Testis (tissue), 3 donors: ENCODE data around the gene SLC2A1. TPM values are rescaled to one million over a fixed set of nuclear protein-coding genes. Genes with fewer than 3 reads are reported as not detected.

Experiments
- DNase-seq: peaks from one replicate; pipeline ENCODE4 v3.0.0-alpha.2; 2019
- H3K27ac ChIP-seq, 2 donors: fragments of 200-600 bp; sonication (generic); one replicate each; pipeline ENCODE4 v1.5.1; 2019
- H3K27me3 ChIP-seq: fragments of 200-600 bp; sonication (generic); one replicate; pipeline ENCODE4 v1.5.1; 2019
- H3K36me3 ChIP-seq: fragments of 200-600 bp; sonication (generic); one replicate; pipeline ENCODE4 v1.5.1; 2017; ENCODE audit warnings: low read depth; ENCODE audit errors: missing control alignments
- H3K4me1 ChIP-seq: fragments of 200-600 bp; sonication (generic); one replicate; pipeline ENCODE4 v1.5.1; 2019
- H3K4me3 ChIP-seq, 2 donors: fragments of 200-600 bp; sonication (generic); one replicate each; pipeline ENCODE4 v1.5.1; 2017 to 2019
- H3K9me3 ChIP-seq: fragments of 200-600 bp; sonication (generic); one replicate; pipeline ENCODE4 v1.5.1; 2017
- CTCF ChIP-seq, 3 experiments: fragments of 450-650 bp in 2 of 3; fragments of 200-600 bp in 1 of 3; sonication (generic) in 1 of 3; IDR thresholded peaks; one replicate each; pipeline ENCODE4 v1.5.1; 2016 to 2019; ENCODE audit warnings: antibody characterized with exemption in 3 of 3, mild to moderate bottlenecking in 2 of 3, moderate library complexity in 1 of 3
- POLR2A ChIP-seq: fragments of 450-650 bp; IDR thresholded peaks from one replicate; pipeline ENCODE4 v1.6.1; 2017; ENCODE audit warnings: antibody characterized with exemption, mild to moderate bottlenecking, moderate library complexity
- WGBS, 2 donors: methylation state at CpG; one replicate each; pipeline ENCODE4 v1.1.5; 2018; 5-methylcytosine and 5-hydroxymethylcytosine counted together
- intact Hi-C: fragments of 100-400 bp; cut with DNase I; formaldehyde crosslinking; loops from one replicate; pipeline ENCODE4 v1.15.1; 2023; ENCODE audit warnings: low total_unique reads
- polyA plus RNA-seq: library from polyadenylated mRNA; stranded (reverse); fragments of 350-450 nt; fragmentation: Illumina TruSeq; extraction: RNeasy Lipid Tissue Mini Kit (QIAGEN cat#74804); gene quantifications from one replicate; pipeline ENCODE4 v1.2.3, GENCODE V29; 2014; ENCODE audit warnings: low read depth, low replicate concordance; ENCODE audit not compliant: insufficient read depth
- small RNA-seq, 2 donors: library from RNA; depleted of rRNA; stranded (forward); fragments of <200 nt; gene quantifications; one replicate each; pipeline ENCODE3, GENCODE V24; 2016
- total RNA-seq, 2 donors: library from RNA; depleted of rRNA; stranded (reverse); fragments of >200 nt; gene quantifications; one replicate each; pipeline ENCODE4 v1.2.3, GENCODE V29; 2016

Gene SLC2A1
- total and polyA plus RNA-seq, 3 donors from 2014 or later: 19.4 to 38.3 (median 36.9) TPM

GRCh38 chr1:42877380-42877779, 81.3 kb downstream of the SLC2A1 start:
- no peak overlapping the region for H3K4me3 ChIP-seq
- H3K9me3 ChIP-seq: no peaks in the 10 kb centered on the region
- no peak overlapping the region for H3K27ac ChIP-seq
- no peaks in the 10 kb centered on the region for H3K36me3 ChIP-seq
- intact Hi-C loops: no loop called here
- DNase-seq: no peak
- 50 to 62% methylated on average over 2 of the region's 2 CpGs for WGBS, 2 donors
- TF ChIP-seq CTCF (IDR thresholded peaks at IDR 0.05) (no peak), POLR2A (no peak)
- H3K27me3 ChIP-seq: no peaks in the 10 kb centered on the region
- no peaks in the 10 kb centered on the region for H3K4me1 ChIP-seq

- no peak for TF ChIP-seq CTCF (IDR thresholded peaks at IDR 0.05)
- no peak for TF ChIP-seq POLR2A
- intact Hi-C loops: no loop called here
- Histone ChIP-seq H3K4me3 (no peak overlapping the region), H3K27ac (no peak overlapping the region), H3K9me3 (no peaks in the 10 kb centered on the region), H3K36me3 (no peaks in the 10 kb centered on the region), H3K27me3 (no peaks in the 10 kb centered on the region), H3K4me1 (no peaks in the 10 kb centered on the region)
- no peak for DNase-seq
Observed at GRCh38 chr1:42876009-42876408, 82.7 kb downstream of the SLC2A1 start.

Small RNA genes within 50 kb of the gene (small RNA-seq; reads per million reads assigned to genes)
- gene RNU6-880P: 0 reads per million in 2 donors

Other genes with a start within 250 kb of the SLC2A1 start
- under 1 TPM; 0.19 to 0.24 TPM for gene CLDN19, start 218.6 kb downstream of the SLC2A1 start, total RNA-seq
- gene CLDN19, start 218.6 kb downstream of the SLC2A1 start, polyA plus RNA-seq: 0.12 TPM
- 10 to 100 TPM; 66.1 to 73.8 TPM for gene P3H1, start 191.8 kb downstream of the SLC2A1 start, total RNA-seq
- 60.8 TPM for gene P3H1, start 191.8 kb downstream of the SLC2A1 start, polyA plus RNA-seq
- 10 to 100 TPM in 1 of 2 donors, 1 to 10 TPM in 1; 9.4 to 10.2 TPM for gene C1orf50, start 191.6 kb downstream of the SLC2A1 start, total RNA-seq
- 21.8 TPM for gene C1orf50, start 191.6 kb downstream of the SLC2A1 start, polyA plus RNA-seq
- 1 to 10 TPM in 1 of 2 donors, under 1 TPM in 1; 0.68 to 1.6 TPM for gene TMEM269, start 173.9 kb downstream of the SLC2A1 start, total RNA-seq
- 3.5 TPM for gene TMEM269, start 173.9 kb downstream of the SLC2A1 start, polyA plus RNA-seq
- gene ERMAP, start 141.7 kb downstream of the SLC2A1 start, total RNA-seq: 10 to 100 TPM; 10.6 to 14.0 TPM
- 11.7 TPM for gene ERMAP, start 141.7 kb downstream of the SLC2A1 start, polyA plus RNA-seq
- 10 to 100 TPM; 36.2 to 47.9 TPM for gene SVBP, start 141.5 kb downstream of the SLC2A1 start, total RNA-seq
- gene SVBP, start 141.5 kb downstream of the SLC2A1 start, polyA plus RNA-seq: 86.0 TPM
- gene ZNF691, start 112.3 kb downstream of the SLC2A1 start, total RNA-seq: 10 to 100 TPM; 16.7 to 17.3 TPM
- 12.9 TPM for gene ZNF691, start 112.3 kb downstream of the SLC2A1 start, polyA plus RNA-seq
- gene EBNA1BP2, start 213.4 kb upstream of the SLC2A1 start, total RNA-seq: 10 to 100 TPM; 74.0 to 81.7 TPM
- gene EBNA1BP2, start 213.4 kb upstream of the SLC2A1 start, polyA plus RNA-seq: 87.9 TPM
- 10 to 100 TPM; 16.6 to 22.9 TPM for gene CFAP57, start 213.5 kb upstream of the SLC2A1 start, total RNA-seq
- 38.7 TPM for gene CFAP57, start 213.5 kb upstream of the SLC2A1 start, polyA plus RNA-seq